ENCODE data around the gene EFNA2. TPM values are rescaled to one million over a fixed set of nuclear protein-coding genes. Genes with fewer than 3 reads are reported as not detected.
A peak's percentile ranks its signal among the peaks of the same experiment; 100 is the strongest.

EFNA2 gene
- total and polyA plus RNA-seq, 2 experiments from 2014 or later = 2.7 to 10.3 TPM

GRCh38 chr19:1283207-1283916 is 2.3 kb upstream of the EFNA2 start (continued):
- TF ChIP-seq CTCF (conservative IDR thresholded peaks at IDR 0.05; ENCODE audit: low read depth in 2 of 2) (no peak), NANOG (IDR thresholded peaks at IDR 0.05; ENCODE audit: borderline replicate concordance) (no peak)

GRCh38 chr19:1283917-1284292 is 1.8 kb upstream of the EFNA2 start:
- DNase-seq (ENCODE audit: low spot score) (no peak), ATAC-seq (no peak)
- H3K27me3 ChIP-seq (ENCODE audit: insufficient read depth) = peaks cover 26% of the 10 kb centered on the region
- Mint-ChIP-seq H3K4me3 (peak overlapping the region; percentile 27; the same call in 1 of the 3 replicates), H3K27me3 (ENCODE audit: insufficient read depth, low read depth, poor library complexity) (peaks cover 26% of the 10 kb centered on the region), H3K4me1 (peaks cover 18% of the 10 kb centered on the region), H3K9me3 (no peaks in the 10 kb centered on the region; the same call in 2 of the 3 replicates), H3K36me3 (ENCODE audit: low read depth) (peaks cover 7% of the 10 kb centered on the region; the same call in 2 of the 3 replicates), H3K27ac (no peak overlapping the region)
- H2AFZ ChIP-seq = no peak overlapping the region
- peaks cover 30% of the 10 kb centered on the region for H3F3A ChIP-seq (replicated peaks; ENCODE audit: low read depth)
- no peaks in the 10 kb centered on the region for H3K9me2 ChIP-seq (ENCODE audit: insufficient read depth)
- no peaks in the 10 kb centered on the region for H3K36me3 ChIP-seq (ENCODE audit: insufficient read depth)
- no peaks in the 10 kb centered on the region for H3K79me2 ChIP-seq (replicated peaks; ENCODE audit: insufficient read depth)
- H3K4me3 ChIP-seq = no peak overlapping the region
- H3K4me1 ChIP-seq (ENCODE audit: insufficient read depth) = no peaks in the 10 kb centered on the region
- no peak overlapping the region for H3K4me2 ChIP-seq
- no peak for TF ChIP-seq CREB1 (CRISPR knock-in tag; IDR thresholded peaks at IDR 0.05; ENCODE audit: low read depth)
- TF ChIP-seq ZNF462 (CRISPR knock-in tag; IDR thresholded peaks at IDR 0.05) = no peak
- no peak for TF ChIP-seq REST (IDR thresholded peaks at IDR 0.05; ENCODE audit: unreplicated experiment)
- no peak for TF ChIP-seq ZNF114 (CRISPR knock-in tag; IDR thresholded peaks at IDR 0.05)
- no peaks in the 10 kb centered on the region for H4K20me1 ChIP-seq (replicated peaks; ENCODE audit: insufficient read depth)
- H3K27ac ChIP-seq (ENCODE audit: low read depth) = no peak overlapping the region

All from GM23338 (cell line).